Adipocyte (in vitro differentiated cells): ENCODE results near the gene CSK.

Experiments
- DNase-seq: peaks from one replicate; pipeline ENCODE4 v3.0.0-alpha.2; 2015; ENCODE audit warnings: low read depth
- H3K27me3 ChIP-seq: replicated peaks from 2 replicates; pipeline ENCODE4 v1.7.0; 2013; ENCODE audit warnings: mild to moderate bottlenecking, low read length, moderate library complexity; ENCODE audit not compliant: control insufficient read depth, insufficient read depth
- H3K36me3 ChIP-seq: 2 replicates; pipeline ENCODE4 v1.7.0; 2013; ENCODE audit warnings: low read length, mild to moderate bottlenecking, moderate library complexity; ENCODE audit not compliant: control insufficient read depth, insufficient read depth, severe bottlenecking
- H3K4me1 ChIP-seq: 2 replicates; pipeline ENCODE4 v1.7.0; 2013; ENCODE audit warnings: mild to moderate bottlenecking, low read length, moderate library complexity; ENCODE audit not compliant: control insufficient read depth, insufficient read depth
- H3K4me3 ChIP-seq: 2 replicates; pipeline ENCODE4 v1.7.0; 2013; ENCODE audit warnings: mild to moderate bottlenecking, low read length, moderate library complexity
- H3K9ac ChIP-seq: 2 replicates; pipeline ENCODE4 v1.7.0; 2013; ENCODE audit warnings: mild to moderate bottlenecking, low read length, moderate library complexity
- H3K9me3 ChIP-seq: 2 replicates; pipeline ENCODE4 v1.7.0; 2013; ENCODE audit warnings: mild to moderate bottlenecking, low read length, moderate library complexity; ENCODE audit not compliant: control insufficient read depth

Gene CSK

DNA sequence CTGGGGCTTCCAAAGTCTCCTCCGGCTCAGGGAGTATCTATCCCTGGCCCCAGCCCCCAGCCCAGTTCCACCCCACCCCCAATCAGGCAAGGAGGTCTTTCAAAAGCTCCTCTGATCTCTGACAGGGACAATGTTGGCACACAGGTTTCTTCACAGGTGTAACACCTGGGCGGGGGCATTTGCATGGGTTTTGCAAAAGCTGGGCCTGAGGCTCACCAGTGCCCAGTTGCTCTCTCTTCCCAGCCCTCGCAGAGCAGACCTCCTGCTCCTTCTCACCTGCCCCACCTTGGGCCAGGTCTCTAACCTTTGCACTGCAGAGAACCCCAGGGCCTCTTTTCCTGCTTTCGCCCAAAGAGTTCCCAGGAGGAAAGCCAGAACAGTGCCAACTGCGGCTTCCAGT lies 8.6 kb upstream of the CSK start:
- DNase-seq = no peak
- Histone ChIP-seq H3K27me3 (peaks cover 14% of the 10 kb centered on the region), H3K9ac (peak overlapping the region; percentile 3), H3K9me3 (no peaks in the 10 kb centered on the region), H3K36me3 (no peaks in the 10 kb centered on the region), H3K4me3 (no peak overlapping the region), H3K4me1 (peaks cover 11% of the 10 kb centered on the region)

DNA sequence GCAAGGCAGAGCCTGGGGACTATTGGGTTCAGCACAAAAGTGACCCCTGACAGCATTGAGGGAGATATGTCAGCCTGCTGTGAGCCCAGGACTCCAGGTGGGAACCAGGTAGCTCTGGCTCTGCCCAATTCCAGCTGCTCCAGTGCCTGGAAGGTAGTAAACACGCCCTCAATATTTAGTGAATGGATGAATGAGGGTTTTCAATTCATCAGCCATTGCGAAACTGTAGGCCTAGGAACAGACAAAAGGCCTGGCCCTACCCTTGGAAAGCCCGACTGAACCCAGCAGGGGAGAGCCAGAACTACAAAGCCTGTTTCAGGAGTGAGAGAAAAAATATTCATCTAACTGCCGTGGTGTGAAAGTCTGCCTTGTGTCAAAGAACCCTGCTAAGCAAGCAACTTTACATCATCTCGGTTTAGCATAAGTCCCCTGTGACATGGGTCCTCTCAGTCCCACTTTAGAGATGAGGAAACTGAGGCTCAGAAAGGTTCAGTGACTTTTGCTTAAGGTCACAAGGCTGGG lies 8.1 kb upstream of the CSK start:
- Histone ChIP-seq H3K36me3 (no peaks in the 10 kb centered on the region), H3K9me3 (no peaks in the 10 kb centered on the region), H3K27me3 (peaks cover 14% of the 10 kb centered on the region), H3K4me1 (peaks cover 11% of the 10 kb centered on the region), H3K4me3 (no peak overlapping the region), H3K9ac (peak overlapping the region; percentile 3)
- peak; percentile 44 for DNase-seq

DNA sequence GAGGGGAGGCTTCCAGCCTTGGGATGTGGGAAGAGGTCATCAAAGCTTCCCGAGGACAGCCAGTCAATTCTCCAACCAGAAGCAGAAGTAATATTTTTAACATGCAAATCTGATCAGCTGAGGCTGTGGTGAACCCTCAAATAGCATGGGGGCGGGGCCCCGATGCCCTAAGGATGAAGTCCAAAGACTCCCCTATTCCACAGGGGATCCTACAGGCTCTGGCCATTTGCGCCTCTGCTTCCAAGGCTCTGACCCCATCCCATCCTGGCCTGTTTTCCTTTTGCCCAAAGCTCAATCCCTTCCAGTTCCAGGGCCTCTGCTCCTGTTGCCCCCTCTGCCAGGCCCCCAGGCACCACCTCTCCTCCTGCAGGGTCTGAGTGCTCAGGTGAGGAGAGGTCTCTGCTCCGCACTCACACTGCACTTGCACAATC lies 6.7 kb upstream of the CSK start:
- Histone ChIP-seq H3K36me3 (no peaks in the 10 kb centered on the region), H3K27me3 (peaks cover 6% of the 10 kb centered on the region)

DNA sequence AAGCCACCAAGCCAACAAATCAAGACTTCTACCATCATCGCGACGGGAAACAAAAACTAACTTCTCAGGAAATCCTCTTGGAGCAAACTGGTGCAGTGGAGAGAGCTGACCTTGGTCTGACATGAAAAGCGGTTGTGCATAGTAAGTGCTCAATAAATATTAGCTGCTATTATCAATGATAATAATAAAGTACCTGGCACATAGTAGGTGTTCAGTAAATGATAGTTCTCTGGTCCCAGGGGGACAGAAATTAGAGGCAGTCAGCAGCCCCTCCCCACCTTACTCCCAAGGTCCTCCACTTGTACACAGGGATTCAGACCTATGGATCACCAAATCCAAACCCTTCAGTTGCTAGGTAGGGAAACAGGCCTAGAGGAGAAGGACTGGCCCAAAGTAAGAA lies 6.0 kb upstream of the CSK start:
- H3K36me3 ChIP-seq = no peaks in the 10 kb centered on the region
- H3K4me3 ChIP-seq = no peak overlapping the region
- H3K27me3 ChIP-seq = no peaks in the 10 kb centered on the region
- DNase-seq = no peak
- peaks cover 16% of the 10 kb centered on the region for H3K4me1 ChIP-seq
- no peak overlapping the region for H3K9ac ChIP-seq
- no peaks in the 10 kb centered on the region for H3K9me3 ChIP-seq

More for the DNA sequence above, 6.7 kb upstream of the CSK start:
- Histone ChIP-seq H3K4me1 (peaks cover 11% of the 10 kb centered on the region), H3K4me3 (no peak overlapping the region), H3K9ac (no peak overlapping the region), H3K9me3 (no peaks in the 10 kb centered on the region)
- no peak for DNase-seq

DNA sequence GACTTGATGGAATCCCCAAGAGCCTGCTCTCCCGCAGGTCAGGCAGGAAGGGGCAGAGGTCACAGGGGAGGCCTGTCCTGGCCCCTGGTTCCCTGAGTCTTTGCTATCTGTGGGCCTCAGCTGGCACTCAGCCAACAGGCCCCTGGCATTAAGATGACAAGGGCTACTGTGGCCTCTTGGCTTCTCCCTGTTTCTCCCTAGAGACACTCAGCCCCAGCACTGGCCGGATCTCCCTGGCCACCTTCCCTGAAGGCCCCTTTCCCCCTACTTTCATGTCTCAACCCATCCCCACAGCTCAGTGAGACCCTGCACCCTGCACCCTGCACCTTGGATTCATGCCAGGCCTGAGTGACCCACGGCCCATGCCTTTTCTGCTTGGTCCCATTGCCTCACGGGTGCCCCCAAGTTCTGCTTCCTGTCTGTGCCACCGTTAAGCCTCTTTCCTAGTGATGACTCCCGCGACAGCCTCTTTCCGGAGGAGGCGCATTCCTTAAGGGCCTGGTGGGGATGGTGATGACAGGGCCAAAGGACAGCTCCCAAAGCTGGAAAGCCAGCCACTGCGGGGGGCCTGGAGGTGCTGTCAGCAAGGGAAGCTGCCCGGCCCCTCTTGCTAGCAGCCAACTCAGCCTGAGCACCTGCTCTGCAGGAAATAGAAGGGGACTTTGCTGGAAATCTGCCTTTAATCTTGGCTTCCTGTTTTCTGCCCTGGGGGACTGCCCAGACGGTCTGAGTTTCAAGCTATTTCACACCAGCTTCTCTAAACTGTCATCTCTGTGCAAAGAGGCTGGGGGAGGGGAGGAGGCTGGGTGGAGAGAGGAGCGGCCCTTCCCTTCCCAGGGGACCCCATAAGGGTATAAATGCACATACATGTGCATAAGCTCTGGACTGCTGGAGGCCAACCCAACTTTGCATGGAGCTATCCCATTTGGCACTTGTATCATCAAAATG lies 4.8 kb upstream of the CSK start:
- DNase-seq = peak; percentile 18
- H3K36me3 ChIP-seq = no peaks in the 10 kb centered on the region
- no peaks in the 10 kb centered on the region for H3K27me3 ChIP-seq
- H3K9ac ChIP-seq = no peak overlapping the region
- no peak overlapping the region for H3K4me3 ChIP-seq
- H3K9me3 ChIP-seq = no peaks in the 10 kb centered on the region
- H3K4me1 ChIP-seq = peaks cover 24% of the 10 kb centered on the region

DNA sequence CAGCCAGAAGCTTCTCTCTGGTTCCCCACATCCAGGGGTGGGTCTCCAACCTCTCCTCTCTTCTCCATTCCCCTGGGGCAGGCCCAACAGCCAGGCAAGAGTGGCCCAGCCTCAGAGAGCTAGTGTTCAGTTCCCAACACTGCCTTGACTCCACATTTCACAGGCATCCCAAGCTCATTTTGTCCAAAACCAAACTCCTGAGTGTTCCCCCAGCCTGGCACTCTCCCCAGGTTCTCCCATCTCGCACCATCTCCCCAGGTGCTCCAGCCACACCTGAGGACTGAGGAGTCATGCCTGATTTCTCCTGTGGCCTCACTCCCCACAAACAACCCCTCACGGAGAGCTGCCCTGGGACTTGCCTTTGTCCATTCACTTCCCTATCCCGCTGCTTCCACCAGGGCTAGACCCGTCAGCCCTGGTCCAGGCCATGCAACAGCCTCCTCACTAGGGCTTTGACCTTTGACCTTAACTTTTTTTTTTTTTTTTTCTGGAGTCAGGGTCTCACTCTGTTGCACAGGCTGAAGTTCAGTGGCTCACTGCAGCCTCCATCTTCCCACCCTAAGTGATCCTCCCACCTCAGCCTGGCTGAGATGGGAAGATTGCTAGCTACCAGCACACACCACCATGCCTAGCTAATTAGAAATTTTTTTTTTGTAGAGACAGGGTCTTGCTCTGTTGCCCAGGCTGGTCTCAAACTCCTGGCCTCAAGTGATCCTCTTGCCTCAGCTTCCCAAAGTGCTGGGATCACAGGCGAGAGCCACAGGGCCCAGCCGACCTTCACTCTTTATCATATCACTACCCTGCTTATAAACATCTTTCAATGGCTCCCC lies 3.9 kb upstream of the CSK start:
- DNase-seq = no peak
- H3K4me3 ChIP-seq = no peak overlapping the region
- H3K9ac ChIP-seq = no peak overlapping the region
- no peaks in the 10 kb centered on the region for H3K36me3 ChIP-seq
- H3K27me3 ChIP-seq = no peaks in the 10 kb centered on the region
- H3K4me1 ChIP-seq = peaks cover 27% of the 10 kb centered on the region
- no peaks in the 10 kb centered on the region for H3K9me3 ChIP-seq

DNA sequence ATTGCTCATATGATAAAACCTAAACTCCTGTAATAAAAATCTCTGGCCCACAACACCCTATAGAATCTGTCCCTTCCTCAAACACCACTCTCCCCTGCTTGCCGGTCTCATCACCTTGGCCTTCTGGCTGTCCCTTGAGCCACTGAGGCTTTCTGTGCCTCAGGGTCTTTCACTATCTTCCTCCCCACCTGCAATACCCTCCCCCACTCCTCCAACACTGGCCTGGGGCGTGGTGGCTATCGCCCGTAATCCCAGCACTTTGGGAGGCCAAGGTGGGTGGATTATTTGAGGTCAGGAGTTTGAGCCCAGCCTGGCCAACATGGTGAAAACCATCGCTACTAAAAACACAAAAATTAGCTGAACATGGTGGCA lies 3.3 kb upstream of the CSK start:
- no peak overlapping the region for H3K4me3 ChIP-seq
- H3K27me3 ChIP-seq = no peaks in the 10 kb centered on the region
- no peaks in the 10 kb centered on the region for H3K36me3 ChIP-seq
- peaks cover 33% of the 10 kb centered on the region for H3K4me1 ChIP-seq
- H3K9me3 ChIP-seq = no peaks in the 10 kb centered on the region
- no peak overlapping the region for H3K9ac ChIP-seq
- DNase-seq = no peak

DNA sequence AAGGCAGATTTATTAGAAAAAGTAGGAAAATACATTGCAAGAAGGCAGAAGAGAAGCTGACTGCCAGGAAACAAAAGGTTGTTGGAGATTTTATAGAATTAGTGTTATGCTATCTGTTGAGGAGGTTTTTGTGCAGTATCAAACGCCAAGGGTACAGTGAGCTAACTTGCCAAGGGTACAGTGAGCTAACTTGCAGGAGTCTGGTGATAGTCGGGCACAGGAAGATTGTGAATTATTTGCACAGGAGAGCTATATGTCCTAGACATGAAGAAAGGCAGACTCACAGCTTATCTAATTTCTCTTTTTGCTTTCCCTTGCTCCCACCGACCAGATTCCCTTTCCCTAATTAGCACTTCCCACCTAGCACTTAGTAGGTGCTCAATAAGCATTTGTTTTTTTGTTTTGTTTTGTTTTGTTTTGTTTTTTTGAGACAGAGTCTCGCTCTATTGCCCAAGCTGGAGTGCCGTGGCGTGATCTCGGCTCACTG lies 2.7 kb upstream of the CSK start:
- H3K9ac ChIP-seq = no peak overlapping the region
- H3K36me3 ChIP-seq = no peaks in the 10 kb centered on the region
- H3K9me3 ChIP-seq = no peaks in the 10 kb centered on the region
- H3K4me1 ChIP-seq = peaks cover 39% of the 10 kb centered on the region
- no peak overlapping the region for H3K4me3 ChIP-seq
- no peak for DNase-seq
- H3K27me3 ChIP-seq = no peaks in the 10 kb centered on the region

DNA sequence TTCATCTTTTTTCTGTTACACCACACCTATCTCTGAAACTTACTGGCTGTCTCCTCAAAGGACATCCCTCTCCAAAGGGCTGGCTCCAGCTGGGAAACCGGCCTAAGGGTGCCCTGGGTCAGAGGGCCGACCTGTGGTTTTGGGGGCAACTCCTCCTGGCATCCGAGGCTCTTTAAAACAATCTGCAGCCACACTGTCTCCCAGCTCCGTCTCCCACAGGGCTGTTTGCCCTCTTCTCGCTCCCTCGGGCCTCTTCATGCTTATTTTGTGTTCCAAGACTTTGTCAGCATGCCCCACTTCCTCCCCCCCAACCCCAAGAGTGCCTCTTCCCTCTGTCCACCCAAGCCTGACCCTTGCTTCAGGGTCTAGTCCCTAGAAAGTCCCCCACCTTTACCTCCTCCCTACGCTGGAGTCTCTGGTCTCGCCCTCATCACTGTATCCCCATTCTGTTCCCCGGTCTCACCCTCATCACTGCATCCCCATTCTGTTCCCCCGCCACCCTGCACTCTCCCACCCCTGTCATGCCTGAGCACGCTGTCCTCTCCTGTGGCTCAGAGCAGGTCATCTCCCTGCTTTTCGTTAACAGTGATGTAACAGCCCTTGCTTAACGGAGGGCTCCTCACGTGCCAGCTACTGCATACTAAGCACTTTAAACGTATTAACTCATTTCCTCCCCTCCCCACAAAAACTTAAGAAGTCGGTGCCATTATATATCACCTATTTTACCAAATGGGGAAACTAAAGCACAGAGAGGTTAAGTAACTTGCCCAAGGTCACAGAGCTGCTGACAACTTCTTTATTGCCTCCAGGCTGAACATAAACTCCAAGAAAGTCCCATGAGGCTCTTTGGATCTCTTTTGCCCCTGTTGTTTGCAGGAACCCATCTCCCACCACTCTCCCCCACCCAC lies 1.1 kb upstream of the CSK start:
- no peaks in the 10 kb centered on the region for H3K27me3 ChIP-seq
- no peak for DNase-seq
- H3K9ac ChIP-seq = peak overlapping the region; percentile 66
- H3K4me1 ChIP-seq = peaks cover 39% of the 10 kb centered on the region
- H3K9me3 ChIP-seq = no peaks in the 10 kb centered on the region
- peak overlapping the region; percentile 78 for H3K4me3 ChIP-seq
- no peaks in the 10 kb centered on the region for H3K36me3 ChIP-seq

DNA sequence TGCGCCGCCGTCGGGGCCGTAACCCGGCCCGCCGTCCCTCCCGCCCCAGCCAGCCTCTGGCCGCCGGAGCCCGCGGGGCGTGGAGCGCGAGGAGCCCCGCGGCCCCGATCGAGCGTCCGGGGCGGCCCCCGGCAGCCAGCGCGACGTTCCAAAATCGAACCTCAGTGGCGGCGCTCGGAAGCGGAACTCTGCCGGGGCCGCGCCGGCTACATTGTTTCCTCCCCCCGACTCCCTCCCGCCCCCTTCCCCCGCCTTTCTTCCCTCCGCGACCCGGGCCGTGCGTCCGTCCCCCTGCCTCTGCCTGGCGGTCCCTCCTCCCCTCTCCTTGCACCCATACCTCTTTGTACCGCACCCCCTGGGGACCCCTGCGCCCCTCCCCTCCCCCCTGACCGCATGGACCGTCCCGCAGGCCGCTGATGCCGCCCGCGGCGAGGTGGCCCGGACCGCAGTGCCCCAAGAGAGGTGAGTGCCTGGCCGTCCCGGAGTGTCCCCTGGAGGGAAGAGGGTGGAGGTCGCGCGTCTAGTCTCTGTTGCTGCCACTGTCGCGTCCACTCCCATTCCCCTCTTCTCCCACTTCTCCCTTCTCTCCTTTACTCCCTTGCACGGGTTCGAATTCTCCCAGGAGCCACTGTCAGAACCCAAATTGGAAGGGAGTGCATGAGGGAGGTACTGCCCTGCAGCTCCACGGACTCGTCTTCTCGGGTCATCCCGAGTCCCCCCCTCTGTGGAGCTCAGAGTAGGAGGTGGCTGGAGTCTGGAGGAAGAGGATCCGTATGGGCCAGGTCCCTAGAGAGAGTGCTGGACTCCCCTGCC lies 585 bp downstream of the CSK start:
- peak overlapping the region; percentile 94 for H3K9ac ChIP-seq
- H3K36me3 ChIP-seq = no peaks in the 10 kb centered on the region
- peak overlapping the region; percentile 96 for H3K4me3 ChIP-seq
- no peaks in the 10 kb centered on the region for H3K9me3 ChIP-seq
- H3K4me1 ChIP-seq = peaks cover 40% of the 10 kb centered on the region
- DNase-seq = peak; percentile 66
- no peaks in the 10 kb centered on the region for H3K27me3 ChIP-seq
